ENCODE measurements around the gene PSMD11. TPM values are rescaled to one million over a fixed set of nuclear protein-coding genes. Genes with fewer than 3 reads are reported as not detected.

Gene PSMD11
- total and polyA plus RNA-seq, 2 of the 13 experiments (the other 11 are each of a cell fraction or from before 2014, with no cell fraction given), result 69.8 to 152 TPM

- no peak for TF ChIP-seq ZNF354B (CRISPR knock-in tag; IDR thresholded peaks at IDR 0.05)
- TF ChIP-seq TGIF2 (CRISPR knock-in tag; IDR thresholded peaks at IDR 0.05), result no peak
- peak; percentile 44; the same call in 1 of the 2 replicates for TF ChIP-seq UBTF (CRISPR knock-in tag; IDR thresholded peaks at IDR 0.05)
- TF ChIP-seq ZBTB1 (CRISPR knock-in tag; IDR thresholded peaks at IDR 0.05; ENCODE audit: borderline replicate concordance), result no peak
- no peak for TF ChIP-seq KDM4B (CRISPR knock-in tag; IDR thresholded peaks at IDR 0.05)
- TF ChIP-seq IRF9 (CRISPR knock-in tag; IDR thresholded peaks at IDR 0.05; ENCODE audit: borderline replicate concordance), result peak; percentile 78; the same call in 1 of the 2 replicates
- no peak for TF ChIP-seq KDM1A (CRISPR knock-in tag; IDR thresholded peaks at IDR 0.05)
- no peak for TF ChIP-seq RBM39 (IDR thresholded peaks at IDR 0.05; ENCODE audit: low read depth, low read length, poor library complexity, severe bottlenecking)
- no peak for TF ChIP-seq DBP (CRISPR knock-in tag; IDR thresholded peaks at IDR 0.05; ENCODE audit: not compliant biosample characterization)
- TF ChIP-seq MED1 (CRISPR knock-in tag; IDR thresholded peaks at IDR 0.05), result 0 out of 2 replicates have a peak, but pooled peaks have one; percentile 15
- TF ChIP-seq MED13 (CRISPR knock-in tag; IDR thresholded peaks at IDR 0.05), result 0 out of 2 replicates have a peak, but pooled peaks have one; percentile 34
- no peak for TF ChIP-seq EHMT2 (IDR thresholded peaks at IDR 0.05; ENCODE audit: borderline replicate concordance, low read depth, low read length)
- no peak for TF ChIP-seq ARID2 (CRISPR knock-in tag; IDR thresholded peaks at IDR 0.05; ENCODE audit: borderline replicate concordance)
- no peak for TF ChIP-seq ZNF790 (CRISPR knock-in tag; IDR thresholded peaks at IDR 0.05; ENCODE audit: borderline replicate concordance)
- TF ChIP-seq PHF5A (CRISPR knock-in tag; IDR thresholded peaks at IDR 0.05; ENCODE audit: low read depth, unreplicated experiment), result no peak
- peak; percentile 26; the same call in 1 of the 2 replicates for TF ChIP-seq ZBED4 (CRISPR knock-in tag; IDR thresholded peaks at IDR 0.05; ENCODE audit: borderline replicate concordance)
- no peak for TF ChIP-seq ZNF205 (CRISPR knock-in tag; IDR thresholded peaks at IDR 0.05)
- no peak for TF ChIP-seq ELF4 (CRISPR knock-in tag; IDR thresholded peaks at IDR 0.05; ENCODE audit: borderline replicate concordance)
- TF ChIP-seq ZFY (CRISPR knock-in tag; IDR thresholded peaks at IDR 0.05), result peak; percentile 79
- TF ChIP-seq HDAC6 (IDR thresholded peaks at IDR 0.05; ENCODE audit: low read depth, low read length), result no peak
- TF ChIP-seq ARHGAP35 (CRISPR knock-in tag; IDR thresholded peaks at IDR 0.05; ENCODE audit: borderline replicate concordance), result no peak
- peak; percentile 69; the same call in 1 of the 2 replicates for TF ChIP-seq ZNF274 (CRISPR knock-in tag; IDR thresholded peaks at IDR 0.05)
These were observed 41.9 kb downstream of the PSMD11 start (continued) for GRCh38 chr17:32486111-32486700.
